ENCODE results near the gene CD300LB.

GRCh38 chr17:74493331-74493833, 37.9 kb downstream of the CD300LB start:
- TF ChIP-seq CTCF (conservative IDR thresholded peaks at IDR 0.05; ENCODE audit: low read length) (peak; percentile 92), EZH2phosphoT487 (IDR thresholded peaks at IDR 0.05; ENCODE audit: borderline replicate concordance) (no peak)
